ENCODE results near the gene EDEM1.

Gene EDEM1

DNA sequence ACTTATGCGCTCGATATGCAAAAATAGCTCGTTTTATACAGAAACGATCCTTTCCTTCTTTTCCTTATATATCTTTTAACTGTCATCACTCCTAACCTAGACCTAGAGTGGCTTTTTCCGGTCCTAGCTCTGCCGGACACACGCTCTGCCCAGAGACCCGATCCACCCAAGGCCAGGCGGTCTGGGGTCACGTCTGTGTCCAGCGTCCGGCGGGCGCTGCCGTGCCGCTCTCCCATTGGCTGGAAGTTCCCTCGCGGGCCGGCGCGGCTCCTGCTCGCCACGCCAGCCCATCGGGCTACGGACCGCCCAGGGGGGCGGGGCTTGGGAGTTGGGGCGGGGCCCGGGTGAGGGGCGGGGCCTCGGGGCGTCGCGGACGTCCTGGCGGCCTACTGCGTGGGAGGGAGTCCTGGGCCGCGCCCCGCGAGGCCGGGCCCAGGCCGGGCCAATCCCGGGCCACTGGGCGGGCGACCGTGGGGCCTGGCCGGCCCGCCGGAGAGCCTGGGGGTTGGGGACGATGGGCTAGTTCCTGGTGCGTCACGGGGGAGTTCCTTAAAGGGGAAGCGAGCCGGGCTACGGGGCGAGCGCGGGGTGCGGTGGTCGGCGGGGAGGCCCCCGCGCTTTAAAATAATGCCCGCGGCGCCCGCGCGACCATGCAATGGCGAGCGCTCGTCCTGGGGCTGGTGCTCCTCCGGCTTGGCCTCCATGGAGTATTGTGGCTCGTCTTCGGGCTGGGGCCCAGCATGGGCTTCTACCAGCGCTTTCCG, at the start of gene EDEM1:
EDEM1 (plus strand) TSS at position 552 of the 764 bp plus-strand sequence; CDS start at position 651, 99 bp downstream.
- peak within 1 kb of the TSS; percentile 85 for H3K4me3 ChIP-seq (ENCODE audit: low read depth, low read length)
- DNase-seq (ENCODE audit: low read depth) = peak; percentile 75
- TF ChIP-seq, protein P1, sequence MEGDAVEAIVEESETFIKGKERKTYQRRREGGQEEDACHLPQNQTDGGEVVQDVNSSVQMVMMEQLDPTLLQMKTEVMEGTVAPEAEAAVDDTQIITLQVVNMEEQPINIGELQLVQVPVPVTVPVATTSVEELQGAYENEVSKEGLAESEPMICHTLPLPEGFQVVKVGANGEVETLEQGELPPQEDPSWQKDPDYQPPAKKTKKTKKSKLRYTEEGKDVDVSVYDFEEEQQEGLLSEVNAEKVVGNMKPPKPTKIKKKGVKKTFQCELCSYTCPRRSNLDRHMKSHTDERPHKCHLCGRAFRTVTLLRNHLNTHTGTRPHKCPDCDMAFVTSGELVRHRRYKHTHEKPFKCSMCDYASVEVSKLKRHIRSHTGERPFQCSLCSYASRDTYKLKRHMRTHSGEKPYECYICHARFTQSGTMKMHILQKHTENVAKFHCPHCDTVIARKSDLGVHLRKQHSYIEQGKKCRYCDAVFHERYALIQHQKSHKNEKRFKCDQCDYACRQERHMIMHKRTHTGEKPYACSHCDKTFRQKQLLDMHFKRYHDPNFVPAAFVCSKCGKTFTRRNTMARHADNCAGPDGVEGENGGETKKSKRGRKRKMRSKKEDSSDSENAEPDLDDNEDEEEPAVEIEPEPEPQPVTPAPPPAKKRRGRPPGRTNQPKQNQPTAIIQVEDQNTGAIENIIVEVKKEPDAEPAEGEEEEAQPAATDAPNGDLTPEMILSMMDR (IDR thresholded peaks at IDR 0.05; ENCODE audit: control insufficient read depth, extremely low read depth, insufficient read depth) = no peak

DNA sequence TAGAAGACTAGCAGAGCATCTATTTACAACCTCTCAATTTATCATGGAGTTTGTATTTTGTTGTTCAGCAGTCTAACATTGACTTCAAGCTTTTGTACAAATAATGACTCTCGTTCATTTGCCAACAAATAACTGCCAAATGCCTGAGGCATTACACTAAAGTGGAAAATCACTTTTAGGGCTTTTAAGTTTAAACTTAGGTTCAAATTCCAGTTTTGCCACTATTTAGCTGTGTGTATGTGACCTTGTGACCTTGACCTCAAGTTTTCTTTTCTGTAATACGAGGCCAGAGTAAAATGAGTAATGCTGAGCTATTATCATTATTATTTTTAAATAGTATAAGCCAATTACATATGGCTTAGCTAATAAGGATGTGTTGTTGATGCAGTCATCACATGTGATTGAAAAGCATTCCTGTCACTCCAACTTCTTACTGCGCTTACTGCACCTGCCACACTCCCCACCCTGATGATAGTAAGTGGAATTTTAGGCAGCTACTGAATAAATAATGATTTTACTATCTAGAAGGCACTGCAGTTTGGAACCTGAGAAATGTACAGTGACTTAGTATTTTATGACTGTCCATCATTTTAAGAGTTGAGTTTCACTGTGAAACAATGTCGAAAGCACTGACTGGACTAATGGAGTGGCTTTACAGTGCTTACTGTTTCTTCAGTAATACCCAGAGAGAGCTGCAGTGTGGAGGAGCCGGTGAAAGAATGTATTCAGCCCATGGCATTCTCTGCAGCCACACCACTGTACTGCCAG, 49.1 kb upstream of the EDEM1 start:
- H3K4me3 ChIP-seq (ENCODE audit: low read depth, low read length) = no peak overlapping the region
- DNase-seq (ENCODE audit: low read depth) = no peak
- TF ChIP-seq, protein P1 (IDR thresholded peaks at IDR 0.05; ENCODE audit: control insufficient read depth, extremely low read depth, insufficient read depth) = no peak

DNA sequence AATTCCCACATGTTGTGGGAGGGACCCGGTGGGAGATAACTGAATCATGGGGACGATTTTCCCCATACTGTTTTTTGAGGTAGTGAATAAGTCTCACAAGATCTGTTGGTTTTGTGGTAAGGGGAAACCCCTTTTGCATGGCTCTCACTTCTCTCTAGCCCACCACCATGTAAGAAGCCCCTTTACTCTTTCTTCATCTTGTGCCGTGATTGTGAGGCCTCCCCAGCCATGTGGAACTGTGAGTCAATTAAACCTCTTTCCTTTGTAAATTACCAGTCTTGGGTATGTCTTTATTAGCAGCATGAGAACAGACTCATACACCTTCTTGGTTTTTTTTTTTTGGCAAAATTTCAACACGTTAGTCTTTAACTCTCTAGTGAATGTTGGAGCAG, 47.3 kb upstream of the EDEM1 start:
- TF ChIP-seq, protein P1 (IDR thresholded peaks at IDR 0.05; ENCODE audit: control insufficient read depth, extremely low read depth, insufficient read depth) = no peak
- H3K4me3 ChIP-seq (ENCODE audit: low read depth, low read length) = no peak overlapping the region
- DNase-seq (ENCODE audit: low read depth) = no peak

DNA sequence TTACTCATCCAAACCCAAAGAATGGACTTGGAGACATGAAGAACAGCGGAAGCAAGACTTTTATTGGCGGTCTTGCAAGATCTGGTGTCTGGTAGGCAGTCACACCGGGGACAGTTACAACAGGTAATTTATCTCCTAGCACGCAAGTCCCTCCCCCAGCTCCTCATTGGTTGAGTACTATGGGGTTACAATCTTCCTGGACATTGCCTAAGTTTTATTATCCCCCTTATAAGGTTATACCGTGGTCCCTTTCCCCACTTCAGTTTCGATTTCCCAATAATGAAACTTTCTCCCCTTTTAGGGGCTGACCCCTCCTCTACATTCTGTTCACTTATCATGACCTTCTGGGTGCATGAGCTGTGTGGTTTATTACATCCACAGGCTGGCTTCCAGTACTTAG, 46.7 kb upstream of the EDEM1 start:
- no peak for DNase-seq (ENCODE audit: low read depth)
- H3K4me3 ChIP-seq (ENCODE audit: low read depth, low read length) = no peak overlapping the region
- TF ChIP-seq, protein P1 (IDR thresholded peaks at IDR 0.05; ENCODE audit: control insufficient read depth, extremely low read depth, insufficient read depth) = no peak

DNA sequence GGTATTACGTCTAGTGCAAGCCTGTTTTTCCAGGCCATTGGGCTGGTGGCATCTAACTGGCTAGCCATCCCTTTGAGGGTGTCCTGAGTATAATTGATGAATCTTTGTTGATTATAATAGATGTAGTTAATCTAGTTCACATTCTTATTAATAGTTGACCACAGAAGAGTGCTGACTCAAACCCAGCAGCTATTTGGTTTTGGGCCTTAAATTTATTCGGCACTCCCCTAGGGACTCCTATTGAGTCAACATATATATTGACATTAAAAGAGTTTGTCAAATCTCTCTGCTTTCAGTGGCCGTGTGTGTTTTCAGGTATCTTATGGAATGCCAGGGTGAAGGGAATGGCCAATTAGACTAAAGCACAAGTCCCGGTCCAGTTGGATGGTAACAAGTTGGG, 45.7 kb upstream of the EDEM1 start:
- no peak overlapping the region for H3K4me3 ChIP-seq (ENCODE audit: low read depth, low read length)
- TF ChIP-seq, protein P1 (IDR thresholded peaks at IDR 0.05; ENCODE audit: control insufficient read depth, extremely low read depth, insufficient read depth) = no peak
- DNase-seq (ENCODE audit: low read depth) = no peak

DNA sequence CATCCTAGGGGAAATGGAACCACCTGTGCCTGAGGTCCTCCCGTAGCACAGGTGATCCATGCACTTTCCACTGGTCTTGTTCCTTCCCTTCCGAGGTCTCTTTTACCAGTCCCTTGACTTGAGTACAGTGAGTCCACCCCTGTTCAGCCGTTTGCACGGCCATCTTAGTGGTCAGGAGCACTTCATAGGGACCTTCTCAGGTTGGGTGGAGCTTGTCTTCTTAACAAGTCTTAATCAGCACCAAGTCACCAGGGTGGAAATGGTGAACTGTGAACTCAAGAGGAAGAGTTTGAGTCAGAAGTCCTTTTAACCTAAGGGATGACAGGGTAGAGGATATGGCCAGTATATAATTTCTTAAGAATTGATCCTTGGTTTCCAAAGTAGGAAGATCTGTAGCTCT, 44.0 kb upstream of the EDEM1 start:
- no peak for DNase-seq (ENCODE audit: low read depth)
- no peak overlapping the region for H3K4me3 ChIP-seq (ENCODE audit: low read depth, low read length)
- TF ChIP-seq, protein P1 (IDR thresholded peaks at IDR 0.05; ENCODE audit: control insufficient read depth, extremely low read depth, insufficient read depth) = no peak

Measured in LNCaP clone FGC (cell line).